Kidney tubule cell (primary cell): ENCODE data around the gene BICD1.

Experiments used
- DNase-seq: peaks from one replicate; pipeline ENCODE4 v3.0.0-alpha.2; 2018; ENCODE audit warnings: low spot score

BICD1 gene

DNA sequence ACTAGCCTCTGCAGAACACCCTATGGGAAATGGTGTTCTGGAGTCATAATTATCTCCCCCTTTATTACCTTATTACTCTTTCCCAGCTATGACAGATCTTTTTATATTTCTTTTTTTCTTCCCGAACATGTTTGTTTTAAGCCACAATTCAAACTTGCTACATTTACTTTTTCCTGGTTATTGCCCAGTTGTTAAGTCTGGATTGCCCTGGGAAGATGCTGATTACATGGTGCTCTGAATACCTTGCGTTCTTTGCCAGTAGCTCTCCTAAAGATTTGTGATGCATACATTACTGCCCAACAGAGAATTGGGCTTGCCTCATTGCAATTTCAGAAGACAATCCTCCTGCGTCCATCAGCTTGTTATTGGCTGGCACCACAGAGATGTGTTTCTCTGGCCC lies 174.5 kb downstream of the BICD1 start:
- no peak for DNase-seq

DNA sequence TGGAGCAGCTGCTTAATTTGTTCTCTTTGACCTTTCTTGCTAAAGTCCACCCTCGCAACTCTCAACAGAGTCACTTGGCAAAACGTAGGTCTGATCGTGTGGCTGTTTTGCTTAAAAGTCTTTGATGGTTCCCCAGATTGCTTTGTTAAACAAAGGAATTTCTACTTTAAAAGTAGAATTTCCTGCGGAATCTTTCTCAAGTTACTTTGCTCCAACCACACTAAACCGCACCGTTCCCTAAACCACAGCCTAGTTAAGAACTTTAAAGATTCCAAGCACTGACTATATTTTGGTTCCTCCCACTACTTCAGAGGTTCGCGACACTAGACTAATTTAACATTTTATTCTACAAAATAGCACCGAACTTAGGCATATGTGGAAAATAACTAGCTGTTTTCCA lies 177.9 kb downstream of the BICD1 start:
- DNase-seq: no peak

DNA sequence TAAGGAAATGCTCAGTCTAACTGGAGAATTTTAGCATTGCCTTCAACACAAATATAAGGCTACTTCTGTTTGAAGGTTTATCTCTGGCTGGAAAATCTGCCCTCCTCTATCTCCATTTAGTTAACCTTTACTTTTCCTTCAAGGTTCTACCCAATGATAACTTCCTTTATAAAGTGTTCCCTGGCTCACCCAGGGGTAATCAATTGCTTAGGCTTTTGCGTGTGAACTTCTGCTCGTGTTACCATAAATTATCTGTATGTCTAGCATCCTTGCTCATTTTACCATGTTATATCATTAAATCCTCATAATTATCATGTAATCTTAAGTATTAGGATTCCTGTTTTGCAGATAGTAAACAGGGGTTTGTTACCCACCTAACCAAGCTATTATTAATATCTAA lies 178.4 kb downstream of the BICD1 start:
- no peak for DNase-seq

DNA sequence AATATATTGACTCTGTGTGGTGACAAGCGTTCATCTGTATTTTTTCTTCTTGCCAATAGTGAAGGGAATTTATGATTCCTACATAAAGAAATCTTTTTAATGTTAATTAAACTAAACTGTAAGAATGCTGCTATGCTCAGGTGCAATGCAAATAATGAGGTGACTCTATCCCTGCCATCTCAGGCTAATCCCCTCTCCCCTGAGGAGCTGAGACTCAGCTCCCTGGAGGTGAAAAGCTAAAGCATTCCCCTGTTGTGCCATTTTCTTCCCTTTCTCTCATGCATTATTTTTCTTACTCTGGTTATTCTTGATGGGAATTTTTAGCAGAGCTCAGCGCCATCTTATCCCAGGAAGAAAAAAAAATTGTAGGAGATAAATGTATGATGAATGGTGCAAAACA lies 178.8 kb downstream of the BICD1 start:
- DNase-seq: no peak

DNA sequence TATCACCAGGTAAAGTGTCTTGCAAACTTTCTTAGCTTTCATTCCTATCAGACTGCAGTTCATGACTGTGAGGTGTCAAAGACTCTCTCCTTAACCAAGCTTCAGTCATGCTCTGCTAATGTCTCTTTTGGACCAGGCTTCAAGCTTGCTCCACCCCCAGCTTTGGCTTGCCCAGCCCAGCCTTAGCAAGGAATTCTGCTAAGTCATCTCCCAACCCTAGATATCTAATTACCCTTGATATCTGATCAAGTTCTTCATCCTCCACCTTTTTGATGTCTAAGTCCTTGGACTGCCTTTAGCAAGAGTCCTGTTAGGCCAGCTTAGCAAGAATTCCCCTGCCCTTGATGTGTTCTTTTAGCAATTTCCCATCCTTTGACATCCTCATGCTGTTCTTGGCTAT lies 183.8 kb downstream of the BICD1 start:
- peak; percentile 51 for DNase-seq

DNA sequence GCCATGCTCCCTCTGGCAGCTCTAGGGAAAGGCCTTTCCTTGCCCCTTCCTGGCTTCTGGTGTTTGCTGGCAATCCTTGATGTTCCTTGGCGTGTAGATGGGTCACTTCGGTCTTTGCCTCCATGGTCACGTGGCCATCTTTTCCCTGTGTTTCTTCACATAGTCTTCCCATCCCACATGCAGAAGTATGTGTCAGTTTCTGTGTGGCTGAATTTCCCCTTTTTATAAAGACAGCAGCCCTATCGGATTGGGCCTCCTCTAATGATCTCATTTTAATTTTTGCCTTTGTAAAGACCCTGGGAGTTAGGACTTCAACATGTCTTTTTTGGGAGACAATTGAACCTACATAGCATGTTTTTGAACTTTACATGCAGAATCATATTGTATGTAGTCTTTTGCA lies 185.5 kb downstream of the BICD1 start:
- DNase-seq: no peak

DNA sequence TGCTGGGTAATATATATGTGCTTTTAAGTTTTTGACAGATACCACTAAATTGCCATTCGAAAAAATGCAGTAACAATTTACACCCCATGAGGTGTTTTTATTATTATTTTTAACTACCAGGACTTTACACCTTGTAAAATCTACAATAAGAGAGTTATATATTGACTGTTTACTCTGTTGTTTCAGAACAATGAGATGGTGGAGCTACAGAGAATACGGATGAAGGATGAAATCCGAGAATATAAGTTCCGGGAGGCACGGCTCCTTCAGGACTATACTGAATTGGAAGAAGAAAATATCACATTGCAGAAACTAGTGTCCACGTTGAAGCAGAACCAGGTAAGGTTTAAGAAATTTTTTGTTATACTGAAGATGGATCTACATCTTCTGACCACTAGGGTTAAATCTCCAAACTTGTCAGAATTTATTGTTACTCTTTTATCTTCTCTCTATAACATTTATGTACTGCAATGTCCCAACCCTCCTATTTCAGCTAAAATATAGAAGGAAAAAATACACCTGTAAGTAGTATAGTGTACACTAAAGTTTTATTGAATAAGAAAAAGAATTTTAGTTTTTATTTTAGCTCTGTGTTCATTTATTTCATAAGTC lies 187.3 kb downstream of the BICD1 start:
- DNase-seq: no peak

DNA sequence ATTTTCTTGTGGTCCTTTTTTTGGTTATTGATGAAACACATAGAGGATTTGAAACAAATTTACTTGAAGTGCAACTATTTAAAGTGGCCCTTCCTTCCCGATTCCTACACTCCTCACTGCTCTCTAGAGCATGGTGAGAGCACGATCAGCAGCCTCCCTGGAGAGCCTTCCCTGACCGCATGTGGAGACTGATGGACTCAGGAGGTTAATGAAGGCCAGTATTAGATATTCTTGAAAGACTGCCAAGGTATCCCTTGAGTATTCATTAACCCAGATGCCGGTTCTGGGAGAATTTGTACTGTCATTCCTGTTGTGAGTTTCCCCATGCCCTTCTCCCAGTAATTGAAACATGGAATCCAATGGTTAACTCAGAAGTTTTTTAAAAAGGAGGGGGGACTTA lies 189.9 kb downstream of the BICD1 start:
- DNase-seq: peak; percentile 98

DNA sequence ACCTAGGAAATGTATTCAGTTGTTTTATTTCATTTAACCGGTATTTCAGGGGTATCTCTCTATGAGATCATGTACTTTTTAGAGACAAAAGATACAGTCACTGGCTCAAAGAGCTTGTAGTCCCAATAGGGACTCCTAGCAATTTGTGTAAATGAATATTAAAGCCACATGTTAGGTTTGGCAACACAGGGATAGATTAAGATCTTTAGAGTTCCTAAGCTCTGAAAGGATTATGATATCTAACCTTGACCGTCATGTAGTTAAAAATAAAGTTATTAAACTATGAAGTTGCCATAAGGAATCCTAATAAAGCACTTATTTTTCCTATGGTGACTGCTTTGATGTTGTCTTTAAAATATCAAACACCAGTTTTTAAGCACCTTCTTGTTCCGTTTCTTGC lies 192.3 kb downstream of the BICD1 start:
- no peak for DNase-seq

DNA sequence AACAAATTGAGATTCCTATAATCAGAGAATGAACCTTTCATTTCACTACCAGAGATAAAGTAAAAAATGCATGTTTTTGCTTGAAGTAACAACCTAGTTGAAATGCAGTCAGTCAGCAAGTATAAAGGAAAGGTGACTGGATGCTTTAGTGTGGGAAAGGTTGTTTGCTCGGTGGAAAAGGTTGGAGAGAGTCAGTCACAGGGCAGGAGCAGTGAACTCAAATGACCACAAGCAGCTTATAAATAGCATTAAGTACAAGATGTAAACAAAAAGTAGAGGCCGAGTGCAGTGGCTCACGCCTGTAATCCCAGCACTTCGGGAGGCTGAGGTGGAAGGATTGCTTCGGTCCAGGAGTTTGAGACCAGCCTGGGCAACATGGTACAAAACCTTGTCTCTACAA lies 194.6 kb downstream of the BICD1 start:
- peak; percentile 38 for DNase-seq

DNA sequence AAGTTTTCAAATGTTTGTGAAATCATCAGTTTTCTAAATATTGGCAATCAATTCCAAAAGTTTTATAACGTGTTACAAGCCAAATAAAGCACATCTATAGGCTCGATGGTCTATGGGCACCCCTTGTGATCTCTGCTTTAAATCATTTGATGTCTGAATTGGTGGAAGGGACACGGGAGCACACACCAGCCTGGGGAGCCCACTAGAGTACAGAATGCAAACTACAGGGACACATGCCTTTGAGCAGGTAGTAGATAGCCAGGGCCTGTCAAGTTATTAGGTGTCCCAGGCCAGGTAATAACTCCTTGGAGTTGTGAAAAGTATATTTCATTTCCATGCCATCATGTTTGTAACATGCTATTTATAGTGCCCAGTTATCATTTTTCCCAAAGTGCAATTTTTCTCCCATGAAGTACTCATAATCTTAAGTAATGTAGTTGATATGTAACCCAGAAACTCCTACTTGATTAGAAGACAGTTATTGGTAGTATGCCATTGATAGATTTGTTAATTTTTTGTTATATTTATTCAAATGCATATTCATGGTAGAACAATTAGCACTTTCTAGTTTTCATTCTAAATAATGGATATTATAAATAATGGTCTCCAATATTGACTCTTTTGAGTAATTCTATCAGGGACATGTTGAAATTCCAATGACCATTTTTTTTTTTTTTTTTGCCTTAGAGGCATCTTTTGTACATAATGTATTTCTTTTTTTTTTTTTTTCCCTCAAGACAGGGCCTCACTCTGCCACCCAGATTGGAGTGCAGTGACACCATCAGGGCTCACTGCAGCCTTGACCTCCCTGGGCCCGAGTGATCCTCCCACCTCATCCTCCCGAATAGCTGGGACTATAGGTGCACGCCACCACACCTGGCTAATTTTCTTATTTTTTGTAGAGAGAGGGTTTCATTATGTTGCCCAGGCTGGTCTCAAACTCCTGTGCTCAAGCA lies 195.8 kb downstream of the BICD1 start:
- peak; percentile 20 for DNase-seq

DNA sequence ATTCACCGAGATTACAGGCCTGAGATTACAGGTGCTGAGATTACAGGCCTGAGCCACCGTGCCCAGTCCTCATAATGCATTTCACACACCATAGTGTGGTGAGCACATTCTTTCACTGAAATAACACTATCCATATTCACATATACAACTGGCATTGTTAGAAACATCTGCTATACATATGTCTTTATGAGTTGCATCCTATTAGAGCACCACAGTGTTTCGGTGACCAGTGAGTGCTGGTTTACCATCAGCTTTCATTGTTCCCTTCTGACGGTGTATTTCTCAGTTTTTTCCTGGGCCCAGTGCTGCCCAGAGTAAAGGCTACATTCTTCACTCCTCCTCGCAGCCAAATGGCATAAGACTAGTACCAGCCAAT lies 196.5 kb downstream of the BICD1 start:
- DNase-seq: no peak

DNA sequence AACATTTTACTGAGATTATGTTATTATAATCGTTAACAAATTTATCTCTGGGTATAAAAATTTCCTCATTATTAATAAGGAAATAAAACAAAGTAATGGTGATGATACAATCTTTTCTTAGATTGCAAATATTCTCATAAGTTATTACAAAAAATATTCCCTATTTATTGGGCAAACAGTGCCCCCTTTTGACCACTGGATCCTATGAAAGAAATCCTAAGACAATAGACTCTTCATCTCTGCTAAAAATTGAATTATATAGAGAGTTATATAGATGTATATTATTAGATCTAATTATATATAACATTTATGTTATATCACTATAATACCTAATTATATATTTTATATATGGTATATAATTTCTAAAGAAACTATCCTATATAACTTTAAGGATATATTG lies 198.5 kb downstream of the BICD1 start:
- peak; percentile 14 for DNase-seq

DNA sequence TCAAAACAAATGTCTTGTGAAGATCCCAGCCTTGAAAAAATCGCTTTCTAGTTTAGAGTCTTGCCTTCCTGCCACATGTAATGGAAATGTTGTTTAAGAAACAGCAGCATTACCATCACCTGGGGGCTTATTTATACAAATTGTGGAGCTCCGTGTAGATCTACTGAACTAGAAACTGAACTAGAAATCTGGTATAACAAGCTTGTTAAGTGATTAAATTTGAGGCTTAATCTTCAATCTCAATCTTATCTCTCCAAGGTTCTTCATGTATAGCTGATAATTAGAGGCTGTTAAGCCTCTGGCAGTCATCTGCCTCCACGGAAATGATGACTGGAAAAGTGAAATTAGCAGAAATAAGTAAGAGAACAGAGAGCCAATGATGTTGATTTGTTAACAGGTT lies 200.7 kb downstream of the BICD1 start:
- no peak for DNase-seq

DNA sequence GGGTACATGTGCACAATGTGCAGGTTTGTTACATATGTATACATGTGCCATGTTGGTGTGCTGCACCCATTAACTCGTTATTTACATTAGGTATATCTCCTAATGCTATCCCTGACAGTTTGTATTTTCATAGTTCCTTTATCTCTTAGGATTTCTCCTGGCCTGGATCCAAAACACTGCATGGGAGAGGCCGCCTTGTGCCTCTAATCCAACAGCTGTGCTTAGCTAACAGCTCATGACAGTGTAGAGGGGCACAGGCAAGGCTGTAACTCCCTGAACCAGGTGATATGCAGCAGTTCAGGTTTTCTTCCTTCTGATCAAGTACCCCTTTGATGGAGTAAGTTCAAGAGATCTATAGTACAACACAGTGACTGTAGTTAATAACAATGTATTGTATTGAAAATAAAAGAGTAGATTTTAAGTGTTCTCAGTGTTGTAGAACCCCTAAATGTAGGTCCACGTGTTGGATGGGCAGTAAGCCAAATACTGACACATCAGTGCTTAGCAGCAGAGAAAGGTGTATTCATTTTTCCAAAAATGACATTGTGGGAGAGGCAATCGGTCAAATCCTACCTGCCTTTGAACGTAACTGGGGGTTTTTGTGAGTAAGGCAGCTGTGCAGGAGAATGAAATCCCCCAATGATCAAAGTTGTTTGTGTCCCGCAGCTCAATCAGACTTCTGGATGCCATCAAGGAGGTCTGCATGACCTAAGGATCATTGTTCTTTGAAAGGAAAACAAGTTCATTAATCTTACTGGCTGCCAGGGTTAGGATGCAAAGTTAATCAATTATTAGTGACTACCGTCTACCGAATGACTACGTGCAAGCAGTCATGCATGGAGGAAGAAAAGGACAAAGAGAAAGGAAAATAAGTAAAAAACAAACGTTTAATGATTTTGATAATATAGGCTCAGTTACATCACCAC lies 203.4 kb downstream of the BICD1 start:
- peak; percentile 93 for DNase-seq

DNA sequence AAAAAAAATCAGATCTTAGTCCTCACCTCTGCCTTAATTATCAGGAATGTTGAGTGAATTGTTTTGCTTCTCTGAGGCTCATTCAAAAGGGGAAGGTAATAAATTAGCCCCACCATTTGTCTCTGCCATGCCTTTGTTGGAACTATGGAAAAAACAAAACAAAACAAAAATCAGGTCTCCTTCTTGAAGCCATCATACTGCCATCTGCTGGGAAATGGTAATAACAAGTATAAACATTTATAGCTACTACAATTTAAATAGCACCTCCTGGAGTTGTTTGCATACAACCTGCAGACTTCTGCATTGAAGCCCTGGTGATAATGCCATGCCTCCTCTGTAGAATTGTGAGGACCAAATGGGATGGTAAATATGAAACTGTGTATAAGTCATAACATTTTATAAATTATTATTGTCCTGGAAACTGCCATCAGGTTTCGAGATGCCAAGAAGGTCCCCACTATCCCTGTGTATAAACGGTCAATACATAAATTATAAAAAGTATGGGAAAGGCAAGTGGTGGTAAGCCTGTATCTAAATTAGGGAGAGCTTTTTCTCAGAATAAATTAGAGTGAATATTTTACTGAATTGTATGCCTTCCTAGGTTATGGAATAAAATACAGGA lies 205.5 kb downstream of the BICD1 start:
- peak; percentile 78 for DNase-seq

DNA sequence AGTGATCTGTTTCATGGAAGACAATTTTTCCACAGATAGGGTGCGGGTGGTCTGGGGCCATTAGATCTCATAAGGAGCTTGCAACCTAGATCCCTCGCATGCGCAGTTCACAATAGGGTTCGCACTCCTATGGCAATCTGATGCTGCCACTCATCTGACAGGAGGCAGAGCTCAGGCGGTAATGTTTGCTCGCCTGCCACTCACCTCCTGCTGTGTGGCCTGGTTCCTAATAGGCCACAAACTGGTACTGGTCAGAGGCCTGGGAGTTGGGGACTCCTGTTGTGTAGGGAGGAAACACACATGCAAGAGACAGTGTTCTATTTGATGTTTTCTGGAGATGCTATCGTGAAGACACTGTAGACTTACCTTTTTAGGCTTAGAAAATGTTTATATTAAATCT lies 215.7 kb downstream of the BICD1 start:
- DNase-seq: no peak

DNA sequence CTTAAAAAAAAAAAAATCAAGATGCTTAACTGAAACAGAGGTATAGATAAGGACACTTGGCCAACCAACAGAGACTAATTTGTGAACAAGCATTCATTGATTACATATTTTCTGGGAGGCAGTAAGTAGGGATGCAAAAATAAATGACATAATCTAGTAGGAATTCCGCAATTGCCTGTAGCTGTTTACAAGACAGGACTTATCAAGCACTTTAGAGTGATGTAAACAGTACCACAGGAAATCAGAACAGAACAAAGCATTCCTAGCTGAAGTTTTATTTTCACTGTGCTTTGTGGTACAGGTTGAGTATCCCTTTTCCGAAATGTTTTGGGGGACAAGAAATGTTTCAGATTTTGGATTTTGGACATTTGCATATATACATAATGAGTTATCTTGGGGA lies 224.5 kb downstream of the BICD1 start:
- DNase-seq: no peak

DNA sequence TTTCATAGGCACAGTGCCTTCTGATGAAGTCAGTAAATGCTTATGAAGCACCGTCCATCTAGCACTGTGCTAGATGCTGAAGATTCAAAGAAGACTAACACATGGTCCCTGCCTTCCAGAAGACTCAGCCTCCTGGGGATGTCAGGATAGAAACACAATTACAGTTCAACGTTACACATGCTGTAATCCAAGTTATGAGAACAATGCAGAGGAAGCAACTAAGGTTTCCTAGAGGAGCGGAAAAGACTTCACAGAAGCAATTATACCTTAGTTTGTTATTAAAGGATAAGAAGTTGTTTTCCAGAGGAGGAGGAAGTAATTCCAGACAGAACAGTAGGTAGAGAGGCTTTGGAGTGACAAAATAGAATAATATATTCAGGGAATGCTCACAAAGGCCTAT lies 225.8 kb downstream of the BICD1 start:
- peak; percentile 50 for DNase-seq

DNA sequence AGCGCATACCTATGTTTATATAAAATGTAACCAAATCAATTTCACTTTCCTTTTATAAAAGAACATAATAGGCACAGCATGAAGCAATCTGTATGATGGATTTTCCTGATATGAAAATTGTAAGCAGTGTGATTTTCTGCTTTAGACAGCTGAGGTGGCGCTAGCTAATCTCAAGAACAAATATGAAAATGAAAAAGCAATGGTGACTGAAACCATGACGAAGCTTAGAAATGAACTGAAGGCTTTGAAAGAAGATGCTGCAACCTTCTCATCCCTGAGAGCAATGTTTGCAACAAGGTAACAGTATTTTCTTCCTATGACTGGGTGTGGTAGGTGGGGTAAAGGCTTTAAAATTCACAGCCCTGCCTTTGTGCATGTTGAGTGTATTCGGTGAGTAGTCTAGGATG lies 227.7 kb downstream of the BICD1 start:
- DNase-seq: no peak

DNA sequence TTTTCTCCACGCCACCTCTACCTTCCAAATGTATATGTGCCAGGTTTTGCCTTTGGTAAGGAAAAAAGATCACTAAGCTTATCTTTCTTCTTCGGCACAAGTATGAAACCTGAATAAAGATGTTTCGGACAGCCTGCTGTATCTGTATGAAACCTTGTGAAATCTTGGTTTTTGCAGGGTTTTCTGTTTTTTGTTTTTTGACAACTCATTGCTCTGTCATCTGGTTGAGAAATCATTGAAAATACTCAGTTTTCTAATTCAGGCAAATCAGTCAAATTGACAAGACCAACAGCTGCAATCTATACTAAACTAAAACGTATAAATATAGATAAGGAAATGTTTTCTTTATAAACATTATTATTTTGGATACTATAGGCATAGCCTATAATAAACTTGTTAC lies 229.6 kb downstream of the BICD1 start:
- DNase-seq: no peak

DNA sequence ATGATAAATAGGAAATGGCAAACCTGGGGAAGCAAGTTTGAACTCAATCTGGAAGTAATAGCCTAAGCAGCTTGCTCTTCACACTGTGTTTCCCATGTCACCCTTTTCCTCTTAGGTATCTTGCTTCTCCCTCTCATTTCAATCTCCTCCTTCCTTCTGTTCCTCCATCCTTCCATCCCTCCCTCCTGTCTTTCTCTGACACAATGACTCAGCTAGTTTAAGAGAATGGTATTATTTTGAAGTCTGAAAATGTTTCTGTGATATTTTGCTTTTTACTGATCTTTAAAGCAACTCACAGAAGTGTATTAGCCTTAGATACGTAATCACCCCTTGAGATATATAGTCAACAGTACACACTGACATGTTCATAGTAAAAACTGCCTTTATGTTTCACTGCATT lies 236.8 kb downstream of the BICD1 start:
- DNase-seq: no peak
